ENCODE measurements around the gene TGFA.

The TGFA gene

GRCh38 chr2:70516596-70516995 is 37.0 kb downstream of the TGFA start:
- Histone ChIP-seq H3K27me3 (no peaks in the 10 kb centered on the region), H3K4me3 (no peak overlapping the region), H3K4me2 (no peak overlapping the region), H3K4me1 (peaks cover 9% of the 10 kb centered on the region), H3K27ac (no peak overlapping the region), H3K36me3 (no peaks in the 10 kb centered on the region), H4K20me1 (no peaks in the 10 kb centered on the region), H3K9ac (no peak overlapping the region), H3K9me3 (no peaks in the 10 kb centered on the region)
- TF ChIP-seq Cebpa-rat (IDR thresholded peaks at IDR 0.05), result no peak

GRCh38 chr2:70515938-70516337 is 37.7 kb downstream of the TGFA start:
- no peak overlapping the region for H3K27ac ChIP-seq
- H3K4me2 ChIP-seq, result no peak overlapping the region
- no peak for TF ChIP-seq Cebpa-rat (IDR thresholded peaks at IDR 0.05)

GRCh38 chr2:70514612-70515055 is 39.0 kb downstream of the TGFA start:
- no peak overlapping the region for H3K27ac ChIP-seq
- H3K9ac ChIP-seq, result no peak overlapping the region
- no peak overlapping the region for H3K4me3 ChIP-seq
- H3K27me3 ChIP-seq, result no peaks in the 10 kb centered on the region
- TF ChIP-seq Cebpa-rat (IDR thresholded peaks at IDR 0.05), result no peak
- no peaks in the 10 kb centered on the region for H3K9me3 ChIP-seq
- peaks cover 9% of the 10 kb centered on the region for H3K4me1 ChIP-seq
- H3K36me3 ChIP-seq, result no peaks in the 10 kb centered on the region
- no peaks in the 10 kb centered on the region for H4K20me1 ChIP-seq
- no peak overlapping the region for H3K4me2 ChIP-seq

More at GRCh38 chr2:70515938-70516337, 37.7 kb downstream of the TGFA start:
- H4K20me1 ChIP-seq, result no peaks in the 10 kb centered on the region
- no peak overlapping the region for H3K9ac ChIP-seq
- no peaks in the 10 kb centered on the region for H3K36me3 ChIP-seq
- no peak overlapping the region for H3K4me3 ChIP-seq
- H3K27me3 ChIP-seq, result no peaks in the 10 kb centered on the region
- H3K9me3 ChIP-seq, result no peaks in the 10 kb centered on the region
- peaks cover 9% of the 10 kb centered on the region for H3K4me1 ChIP-seq

- TF ChIP-seq Cebpa-rat (IDR thresholded peaks at IDR 0.05), result no peak
- Histone ChIP-seq H4K20me1 (no peaks in the 10 kb centered on the region), H3K4me3 (no peak overlapping the region), H3K9ac (no peak overlapping the region), H3K9me3 (no peaks in the 10 kb centered on the region), H3K27ac (no peak overlapping the region), H3K4me1 (peaks cover 9% of the 10 kb centered on the region), H3K36me3 (no peaks in the 10 kb centered on the region), H3K4me2 (no peak overlapping the region), H3K27me3 (no peaks in the 10 kb centered on the region)
Measured at GRCh38 chr2:70513738-70514137, 39.9 kb downstream of the TGFA start.

GRCh38 chr2:70511971-70512729 is 41.5 kb downstream of the TGFA start:
- Histone ChIP-seq H3K27ac (no peak overlapping the region), H4K20me1 (no peaks in the 10 kb centered on the region), H3K4me1 (no peaks in the 10 kb centered on the region), H3K27me3 (no peaks in the 10 kb centered on the region), H3K9ac (no peak overlapping the region), H3K4me3 (no peak overlapping the region), H3K36me3 (no peaks in the 10 kb centered on the region), H3K4me2 (no peak overlapping the region), H3K9me3 (no peaks in the 10 kb centered on the region)
- no peak for TF ChIP-seq Cebpa-rat (IDR thresholded peaks at IDR 0.05)

GRCh38 chr2:70510313-70510712 is 43.3 kb downstream of the TGFA start:
- Histone ChIP-seq H3K4me2 (no peak overlapping the region), H4K20me1 (no peaks in the 10 kb centered on the region), H3K9ac (no peak overlapping the region), H3K36me3 (no peaks in the 10 kb centered on the region), H3K9me3 (no peaks in the 10 kb centered on the region), H3K4me1 (no peaks in the 10 kb centered on the region), H3K27ac (no peak overlapping the region), H3K27me3 (no peaks in the 10 kb centered on the region), H3K4me3 (no peak overlapping the region)
- TF ChIP-seq Cebpa-rat (IDR thresholded peaks at IDR 0.05), result no peak

- Histone ChIP-seq H3K4me3 (no peak overlapping the region), H3K4me1 (no peaks in the 10 kb centered on the region), H3K27me3 (no peaks in the 10 kb centered on the region), H3K9ac (no peak overlapping the region), H3K36me3 (no peaks in the 10 kb centered on the region), H4K20me1 (no peaks in the 10 kb centered on the region), H3K27ac (no peak overlapping the region), H3K9me3 (no peaks in the 10 kb centered on the region), H3K4me2 (no peak overlapping the region)
- TF ChIP-seq Cebpa-rat (IDR thresholded peaks at IDR 0.05), result no peak
Measured at GRCh38 chr2:70509565-70509964, 44.1 kb downstream of the TGFA start.

- no peaks in the 10 kb centered on the region for H3K4me1 ChIP-seq
- no peak overlapping the region for H3K27ac ChIP-seq
- H3K9me3 ChIP-seq, result no peaks in the 10 kb centered on the region
- H3K9ac ChIP-seq, result no peak overlapping the region
- no peaks in the 10 kb centered on the region for H3K27me3 ChIP-seq
- no peak for TF ChIP-seq Cebpa-rat (IDR thresholded peaks at IDR 0.05)
- no peak overlapping the region for H3K4me2 ChIP-seq
- no peak overlapping the region for H3K4me3 ChIP-seq
- no peaks in the 10 kb centered on the region for H4K20me1 ChIP-seq
- H3K36me3 ChIP-seq, result no peaks in the 10 kb centered on the region
Measured at GRCh38 chr2:70508711-70509462, 44.7 kb downstream of the TGFA start.

GRCh38 chr2:70505613-70506391 is 47.8 kb downstream of the TGFA start:
- no peaks in the 10 kb centered on the region for H3K27me3 ChIP-seq
- H3K27ac ChIP-seq, result no peak overlapping the region
- no peak for TF ChIP-seq Cebpa-rat (IDR thresholded peaks at IDR 0.05)
- H3K36me3 ChIP-seq, result no peaks in the 10 kb centered on the region
- no peak overlapping the region for H3K4me2 ChIP-seq
- H3K9me3 ChIP-seq, result no peaks in the 10 kb centered on the region
- H4K20me1 ChIP-seq, result no peaks in the 10 kb centered on the region
- H3K4me1 ChIP-seq, result no peaks in the 10 kb centered on the region
- no peak overlapping the region for H3K9ac ChIP-seq
- no peak overlapping the region for H3K4me3 ChIP-seq

GRCh38 chr2:70504750-70505149 is 48.9 kb downstream of the TGFA start:
- H3K9ac ChIP-seq, result no peak overlapping the region
- no peaks in the 10 kb centered on the region for H4K20me1 ChIP-seq
- no peak overlapping the region for H3K4me3 ChIP-seq
- H3K9me3 ChIP-seq, result no peaks in the 10 kb centered on the region
- no peak for TF ChIP-seq Cebpa-rat (IDR thresholded peaks at IDR 0.05)
- no peaks in the 10 kb centered on the region for H3K27me3 ChIP-seq
- H3K4me1 ChIP-seq, result no peaks in the 10 kb centered on the region
- H3K4me2 ChIP-seq, result no peak overlapping the region
- no peak overlapping the region for H3K27ac ChIP-seq
- no peaks in the 10 kb centered on the region for H3K36me3 ChIP-seq

All from BLaER1 (cell line).